ENCODE data around the gene AFF3. TPM values are rescaled to one million over a fixed set of nuclear protein-coding genes. Genes with fewer than 3 reads are reported as not detected.

Gene AFF3
- polyA plus RNA-seq, 1 donor (not counting 4 experiments of a cell fraction or from before 2014, with no cell fraction given), result not detected

DNA sequence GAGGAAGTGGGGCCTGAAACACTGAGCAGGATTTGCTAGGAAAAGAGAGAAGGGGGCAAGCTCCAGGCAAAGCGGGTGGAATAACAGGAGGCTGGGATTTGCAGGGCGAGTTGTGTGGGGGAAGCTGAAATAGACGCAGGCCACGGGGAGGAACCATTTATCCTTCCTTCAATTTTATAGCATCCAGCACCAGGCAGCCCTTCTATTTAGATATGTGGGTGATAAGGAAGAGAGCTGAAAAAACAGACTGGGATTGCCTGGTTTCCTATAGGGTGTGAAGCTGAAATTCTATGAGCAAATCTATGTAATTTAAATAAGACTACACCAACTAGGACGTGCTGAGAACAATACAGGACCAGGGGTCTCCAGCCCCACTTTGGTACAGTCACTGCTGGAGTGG, 520.6 kb downstream of the AFF3 start:
- no peak overlapping the region for H3K9ac ChIP-seq (ENCODE audit: control insufficient read depth, extremely low read depth, insufficient read depth, low read length)
- no peaks in the 10 kb centered on the region for H4K20me1 ChIP-seq (ENCODE audit: control insufficient read depth, extremely low read depth, insufficient read depth, low read length)
- H2AFZ ChIP-seq (ENCODE audit: control insufficient read depth, low read length), result no peak overlapping the region
- no peak for TF ChIP-seq EZH2 (IDR thresholded peaks at IDR 0.05; ENCODE audit: low read length)
- TF ChIP-seq, protein P1, sequence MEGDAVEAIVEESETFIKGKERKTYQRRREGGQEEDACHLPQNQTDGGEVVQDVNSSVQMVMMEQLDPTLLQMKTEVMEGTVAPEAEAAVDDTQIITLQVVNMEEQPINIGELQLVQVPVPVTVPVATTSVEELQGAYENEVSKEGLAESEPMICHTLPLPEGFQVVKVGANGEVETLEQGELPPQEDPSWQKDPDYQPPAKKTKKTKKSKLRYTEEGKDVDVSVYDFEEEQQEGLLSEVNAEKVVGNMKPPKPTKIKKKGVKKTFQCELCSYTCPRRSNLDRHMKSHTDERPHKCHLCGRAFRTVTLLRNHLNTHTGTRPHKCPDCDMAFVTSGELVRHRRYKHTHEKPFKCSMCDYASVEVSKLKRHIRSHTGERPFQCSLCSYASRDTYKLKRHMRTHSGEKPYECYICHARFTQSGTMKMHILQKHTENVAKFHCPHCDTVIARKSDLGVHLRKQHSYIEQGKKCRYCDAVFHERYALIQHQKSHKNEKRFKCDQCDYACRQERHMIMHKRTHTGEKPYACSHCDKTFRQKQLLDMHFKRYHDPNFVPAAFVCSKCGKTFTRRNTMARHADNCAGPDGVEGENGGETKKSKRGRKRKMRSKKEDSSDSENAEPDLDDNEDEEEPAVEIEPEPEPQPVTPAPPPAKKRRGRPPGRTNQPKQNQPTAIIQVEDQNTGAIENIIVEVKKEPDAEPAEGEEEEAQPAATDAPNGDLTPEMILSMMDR (optimal IDR thresholded peaks at IDR 0.05 in 1 of 3, IDR thresholded peaks at IDR 0.05 in 1 of 3, conservative IDR thresholded peaks at IDR 0.05 in 1 of 3; ENCODE audit: extremely low read depth in 1 of 3, insufficient read depth in 2 of 3, low read length in 3 of 3), result no peak
- H3K79me2 ChIP-seq (ENCODE audit: control insufficient read depth, insufficient read depth, low read length), result no peaks in the 10 kb centered on the region
- no peak overlapping the region for H3K27ac ChIP-seq (ENCODE audit: control insufficient read depth, insufficient read depth, low read length)
- no peaks in the 10 kb centered on the region for H3K9me3 ChIP-seq (ENCODE audit: control insufficient read depth, low read depth, low read length)
- H3K27me3 ChIP-seq (ENCODE audit: control insufficient read depth, extremely low read depth, insufficient read depth, low read length), result peaks cover 8% of the 10 kb centered on the region
- H3K4me3 ChIP-seq (ENCODE audit: control insufficient read depth in 2 of 3, extremely low read depth in 1 of 3, insufficient read depth in 2 of 3, low read depth in 1 of 3, low read length in 3 of 3), result no peak overlapping the region
- dilution Hi-C loops (cut with MboI; ENCODE audit: extremely low pct_ligation_motif_present, low sequenced_read_pairs), result no loop called here
- H3K4me1 ChIP-seq (ENCODE audit: control insufficient read depth, extremely low read depth, insufficient read depth, low read length), result no peaks in the 10 kb centered on the region
- no peak overlapping the region for H3K4me2 ChIP-seq (ENCODE audit: control insufficient read depth, extremely low read depth, insufficient read depth, low read depth, low read length)
- no peak for DNase-seq (ENCODE audit: low read depth, low spot score)
- no peak for FAIRE-seq
- H3K36me3 ChIP-seq (ENCODE audit: control insufficient read depth in 2 of 2, extremely low read depth in 1 of 2, insufficient read depth in 2 of 2, low read length in 2 of 2), result no peaks in the 10 kb centered on the region
- H3K9me1 ChIP-seq (ENCODE audit: control insufficient read depth, extremely low read depth, insufficient read depth, low read length), result no peaks in the 10 kb centered on the region

DNA sequence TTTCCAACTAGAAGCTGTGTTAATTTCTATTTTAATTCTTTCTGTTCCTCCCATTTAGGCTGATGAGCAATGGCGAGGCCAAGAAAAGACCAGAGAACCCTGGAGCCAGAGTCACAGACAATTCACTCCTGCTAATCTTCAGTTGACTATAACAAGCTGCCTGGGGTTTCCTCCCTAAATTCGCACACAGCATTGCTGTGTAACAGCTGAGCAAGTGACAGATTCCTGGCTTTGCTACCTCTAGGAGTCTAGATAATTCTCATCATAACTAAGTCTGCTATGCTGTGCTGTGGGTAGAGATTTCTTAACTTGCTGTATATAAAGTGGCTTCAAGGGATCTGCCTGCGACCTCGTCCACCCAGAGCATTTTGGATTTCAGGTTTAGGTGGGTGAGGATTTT, 521.3 kb downstream of the AFF3 start:
- Histone ChIP-seq H3K27ac (ENCODE audit: control insufficient read depth, insufficient read depth, low read length) (no peak overlapping the region), H3K4me3 (ENCODE audit: control insufficient read depth in 2 of 3, extremely low read depth in 1 of 3, insufficient read depth in 2 of 3, low read depth in 1 of 3, low read length in 3 of 3) (no peak overlapping the region), H3K9me1 (ENCODE audit: control insufficient read depth, extremely low read depth, insufficient read depth, low read length) (no peaks in the 10 kb centered on the region), H4K20me1 (ENCODE audit: control insufficient read depth, extremely low read depth, insufficient read depth, low read length) (no peaks in the 10 kb centered on the region), H2AFZ (ENCODE audit: control insufficient read depth, low read length) (no peak overlapping the region), H3K9me3 (ENCODE audit: control insufficient read depth, low read depth, low read length) (no peaks in the 10 kb centered on the region), H3K27me3 (ENCODE audit: control insufficient read depth, extremely low read depth, insufficient read depth, low read length) (peaks cover 8% of the 10 kb centered on the region), H3K9ac (ENCODE audit: control insufficient read depth, extremely low read depth, insufficient read depth, low read length) (no peak overlapping the region), H3K36me3 (ENCODE audit: control insufficient read depth in 2 of 2, extremely low read depth in 1 of 2, insufficient read depth in 2 of 2, low read length in 2 of 2) (no peaks in the 10 kb centered on the region), H3K79me2 (ENCODE audit: control insufficient read depth, insufficient read depth, low read length) (no peaks in the 10 kb centered on the region), H3K4me2 (ENCODE audit: control insufficient read depth, extremely low read depth, insufficient read depth, low read depth, low read length) (no peak overlapping the region), H3K4me1 (ENCODE audit: control insufficient read depth, extremely low read depth, insufficient read depth, low read length) (no peaks in the 10 kb centered on the region)
- DNase-seq (ENCODE audit: low read depth, low spot score) (no peak), FAIRE-seq (no peak)
- dilution Hi-C loops (cut with MboI; ENCODE audit: extremely low pct_ligation_motif_present, low sequenced_read_pairs), result no loop called here
- TF ChIP-seq, protein P1 (optimal IDR thresholded peaks at IDR 0.05 in 1 of 3, IDR thresholded peaks at IDR 0.05 in 1 of 3, conservative IDR thresholded peaks at IDR 0.05 in 1 of 3; ENCODE audit: extremely low read depth in 1 of 3, insufficient read depth in 2 of 3, low read length in 3 of 3), result no peak

Data from keratinocyte (primary cell).